HG03460 (cell line): ENCODE measurements around the gene IGF2BP3.

Experiments
- ATAC-seq: cut with Tn5 transposase; IDR thresholded peaks from one replicate; pipeline ENCODE4 v1.9.1; 2021; ENCODE audit not compliant: unreplicated experiment

The IGF2BP3 gene

DNA sequence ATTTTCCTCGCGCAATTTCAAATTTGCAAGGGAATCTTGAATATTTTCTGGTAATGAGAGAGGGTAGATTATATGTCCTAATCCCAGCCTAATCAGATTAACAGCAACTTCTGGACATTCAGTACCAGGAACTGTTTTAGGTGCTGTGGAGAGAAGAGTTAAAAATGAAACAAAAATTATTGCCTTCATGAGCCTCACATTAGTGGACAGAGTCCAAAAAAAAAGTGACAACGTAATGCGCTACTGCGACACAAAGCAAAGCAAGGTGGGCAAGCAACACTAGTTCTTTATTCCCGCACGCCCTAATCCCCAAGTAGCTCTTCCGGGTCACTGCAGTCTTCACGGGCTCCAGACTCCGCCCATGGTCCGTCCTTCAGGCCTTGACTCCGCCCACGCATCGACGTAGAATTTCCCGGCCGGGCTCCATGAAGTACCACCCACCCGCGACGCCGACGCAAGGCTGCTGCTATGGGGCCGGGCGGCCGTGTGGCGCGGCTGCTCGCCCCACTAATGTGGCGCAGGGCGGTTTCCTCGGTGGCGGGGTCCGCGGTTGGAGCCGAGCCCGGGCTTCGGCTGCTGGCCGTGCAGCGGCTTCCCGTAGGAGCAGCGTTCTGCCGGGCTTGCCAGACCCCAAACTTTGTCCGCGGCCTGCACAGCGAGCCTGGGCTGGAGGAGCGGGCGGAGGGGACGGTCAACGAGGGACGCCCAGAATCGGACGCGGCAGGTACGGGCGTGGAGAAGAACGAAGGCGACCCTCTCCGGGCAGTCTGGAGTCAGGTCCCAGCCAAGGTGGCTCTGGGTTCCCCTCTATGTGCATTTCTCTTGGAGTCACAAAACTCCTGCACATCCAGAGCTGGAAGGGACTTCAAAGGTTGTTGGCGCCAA lies 171.2 kb downstream of the IGF2BP3 start, which contains the start of gene MALSU1:
MALSU1 (plus strand) TSS at position 455 of the 885 bp plus-strand sequence; CDS start at position 469, 14 bp downstream.
- peak; percentile 100 for ATAC-seq

DNA sequence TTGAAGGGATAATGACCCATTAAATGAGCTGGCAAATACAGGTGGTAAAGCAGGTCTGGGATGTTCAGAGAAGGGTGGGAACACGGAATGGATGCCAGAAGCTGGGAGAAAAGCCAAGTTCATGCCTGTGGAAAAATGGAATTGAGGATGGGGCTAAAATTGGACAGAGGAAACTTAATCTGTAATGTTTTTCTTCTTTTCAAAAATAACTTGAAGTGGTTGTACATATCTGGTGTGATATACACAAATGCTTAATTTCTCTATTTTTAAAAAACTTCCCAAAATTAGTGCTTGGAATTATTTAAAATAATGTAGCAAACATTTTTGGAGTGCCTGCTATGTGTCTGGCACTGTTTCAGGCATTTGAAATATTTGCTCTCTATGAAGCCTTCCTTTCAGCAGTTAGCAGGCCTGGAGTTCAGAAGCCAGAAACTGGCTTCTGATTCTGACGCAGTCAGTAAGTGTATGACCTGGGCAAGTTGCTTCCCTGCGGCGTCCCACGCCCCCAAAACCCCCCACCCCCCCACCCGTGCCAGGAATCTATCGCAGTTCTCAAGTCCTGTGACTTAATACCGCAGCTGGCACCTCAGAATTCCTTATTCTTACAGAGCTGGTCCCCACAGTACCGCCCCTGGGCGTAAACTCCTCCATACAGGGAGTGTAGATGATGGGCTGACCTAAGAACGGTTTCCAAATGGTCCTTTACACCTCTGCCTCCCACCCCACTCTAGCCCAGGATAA lies 172.0 kb downstream of the IGF2BP3 start:
- ATAC-seq = no peak

DNA sequence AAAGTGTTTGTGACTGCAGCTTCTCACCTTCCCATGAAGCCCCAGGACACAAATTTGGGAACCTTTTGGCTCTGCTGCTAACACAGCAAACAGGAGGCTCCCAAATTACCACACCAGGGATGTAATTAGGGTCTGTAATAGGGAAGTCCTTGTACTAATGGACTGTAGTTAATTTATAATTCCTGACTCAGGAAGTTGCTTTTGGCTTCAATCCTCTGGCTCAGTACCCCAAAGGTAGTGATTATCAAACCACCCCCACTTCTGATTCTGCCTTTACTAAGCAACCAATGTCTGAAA lies 174.9 kb downstream of the IGF2BP3 start:
- ATAC-seq = no peak

DNA sequence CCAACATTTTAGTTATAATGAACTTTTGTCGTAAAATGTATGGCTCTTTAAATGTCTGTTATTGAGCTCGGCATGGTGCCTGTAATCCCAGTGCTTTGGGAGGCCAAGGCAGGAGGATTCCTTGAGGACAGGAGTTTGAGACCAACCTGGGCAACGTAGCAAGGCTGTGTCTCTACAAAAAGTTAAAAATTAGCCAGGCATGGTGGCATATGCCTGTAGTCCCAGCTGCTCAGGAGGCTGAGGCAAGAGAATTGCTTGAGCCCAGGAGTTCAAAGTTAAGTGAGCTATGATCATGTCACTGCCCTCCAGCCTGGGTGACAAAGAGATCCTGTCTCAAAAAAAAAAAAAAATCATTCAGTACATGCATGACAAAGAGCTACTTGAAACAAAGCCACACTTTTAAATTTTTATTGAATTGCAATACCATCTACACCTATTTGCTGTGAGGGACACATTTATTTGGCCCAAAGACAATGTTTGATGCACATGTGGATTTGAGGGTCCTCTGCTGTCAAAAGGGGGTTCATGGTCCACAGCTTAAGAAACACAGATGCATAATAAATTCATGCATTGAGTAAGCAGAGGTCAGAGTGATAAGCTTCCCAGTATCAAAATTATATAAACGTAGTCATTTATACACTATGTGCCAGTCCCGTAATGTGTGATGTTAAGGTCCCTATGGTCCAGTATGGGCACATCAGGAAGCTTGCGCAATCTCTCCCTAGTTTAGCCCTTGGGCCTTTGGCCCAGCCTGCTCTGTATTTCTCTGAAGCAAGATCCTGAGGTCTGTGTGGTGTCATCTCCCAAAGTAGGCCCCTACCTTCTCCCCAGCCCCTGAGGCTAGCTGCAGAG lies 175.5 kb downstream of the IGF2BP3 start:
- ATAC-seq = no peak

DNA sequence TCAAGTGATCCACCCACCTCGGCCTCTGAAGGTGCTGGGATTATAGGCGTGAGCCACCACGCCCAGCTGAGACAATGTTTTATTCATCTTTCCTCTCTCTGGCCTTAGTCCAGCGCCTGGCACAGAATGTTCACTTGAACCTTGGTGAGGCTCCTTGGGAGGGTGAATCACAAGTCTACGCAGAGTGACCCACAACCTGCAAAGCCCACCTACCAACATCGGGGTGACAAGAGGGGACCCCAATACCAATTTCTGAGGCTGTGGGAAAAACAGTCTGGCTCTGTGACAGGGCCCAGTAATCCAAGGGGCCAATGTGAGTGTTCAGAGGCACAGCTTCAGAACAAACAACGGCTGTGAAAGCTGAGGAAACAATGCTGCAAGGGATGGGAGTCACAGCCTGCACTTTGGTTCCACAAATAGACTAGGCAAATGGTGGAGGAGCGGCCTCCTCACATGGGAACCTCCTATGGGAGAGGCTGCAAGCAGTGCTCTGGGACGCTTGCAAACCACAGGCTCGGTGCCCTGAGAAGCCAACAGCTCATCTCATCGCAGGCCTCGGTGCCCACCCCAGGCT lies 176.7 kb downstream of the IGF2BP3 start:
- no peak for ATAC-seq

DNA sequence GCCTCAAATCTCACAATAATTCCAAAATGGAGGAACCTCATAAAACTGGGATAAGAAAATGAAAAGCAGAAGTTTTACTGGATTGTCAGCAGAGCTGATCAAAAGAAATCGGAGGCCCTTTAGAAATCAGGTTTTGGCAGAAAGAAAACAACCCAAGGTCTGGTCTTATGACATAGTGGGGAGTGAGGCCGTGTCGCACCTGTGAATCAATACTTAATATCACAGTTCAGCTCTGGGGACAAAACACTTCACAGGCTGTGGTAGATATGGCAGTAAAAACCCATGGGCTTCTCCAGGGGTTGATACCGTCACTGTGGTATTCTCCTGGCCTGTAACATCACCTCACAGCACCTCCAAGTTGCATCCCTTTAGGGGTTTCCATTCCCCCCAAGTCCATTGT lies 177.7 kb downstream of the IGF2BP3 start:
- no peak for ATAC-seq

DNA sequence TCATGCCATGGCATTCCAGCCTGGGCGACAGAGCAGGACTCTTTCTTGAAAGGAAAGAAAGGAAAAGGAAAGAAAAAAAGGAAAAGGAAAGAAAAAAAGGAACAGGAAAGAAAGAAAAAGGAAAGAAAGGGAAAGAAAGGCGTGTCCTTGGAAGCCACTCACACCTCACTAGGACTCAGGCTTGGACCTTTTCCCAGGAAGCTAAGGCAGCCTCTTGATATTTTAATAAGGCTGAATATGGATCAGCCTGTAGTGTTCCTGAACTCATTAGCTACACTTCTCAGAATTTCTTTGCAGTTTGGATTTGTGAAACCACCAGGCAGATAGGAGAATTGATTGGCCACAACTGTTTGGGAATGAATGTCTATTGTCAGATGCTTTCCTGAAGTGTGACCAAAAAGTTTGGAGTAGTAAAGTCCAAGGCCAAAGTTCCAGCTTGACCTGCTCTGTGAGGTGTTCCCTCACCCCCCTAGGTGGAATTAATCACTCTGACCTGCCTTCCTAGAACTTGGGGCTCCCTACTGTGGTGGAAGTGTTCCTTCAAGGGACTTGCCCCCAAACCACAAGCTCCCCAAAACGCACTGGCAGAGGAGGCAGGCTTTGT lies 178.2 kb downstream of the IGF2BP3 start:
- no peak for ATAC-seq

DNA sequence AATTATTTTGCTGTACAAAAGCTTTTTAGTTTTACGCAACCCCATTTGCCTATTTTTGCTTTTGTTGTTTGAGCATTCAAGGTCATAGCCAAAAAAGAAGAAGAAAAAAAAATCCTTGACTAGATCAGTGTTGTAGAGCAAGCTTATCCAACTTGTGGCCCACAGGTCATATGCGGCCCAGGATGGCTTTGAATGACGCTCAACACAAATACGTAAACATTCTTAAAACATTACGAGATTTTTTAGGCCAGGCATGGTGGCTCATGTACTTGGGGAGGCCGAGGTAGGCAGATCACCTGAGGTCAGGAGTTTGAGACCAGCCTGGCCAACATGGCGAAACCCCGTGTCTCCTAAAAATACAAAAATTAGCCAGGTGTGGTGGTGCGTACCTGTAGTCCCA lies 179.3 kb downstream of the IGF2BP3 start:
- ATAC-seq = no peak

DNA sequence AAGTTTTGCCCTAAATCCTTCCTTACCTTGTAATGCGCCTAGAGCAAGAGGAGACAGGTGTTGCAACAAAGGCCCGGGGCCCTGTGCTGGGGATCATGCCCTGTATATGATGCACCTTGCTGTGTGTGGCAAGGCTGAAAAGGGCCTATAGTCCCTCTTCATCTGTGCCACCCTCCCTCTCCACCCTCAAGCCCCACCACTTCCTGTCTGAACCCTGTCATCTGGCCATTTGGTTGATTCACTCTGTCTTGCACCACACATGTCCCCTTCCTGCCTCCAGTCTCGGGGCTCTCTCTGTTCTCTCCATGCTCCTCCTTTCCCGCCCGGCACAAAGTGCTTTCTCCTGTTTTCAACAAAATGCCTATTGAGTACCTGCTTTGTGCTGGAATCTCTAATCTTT lies 182.7 kb downstream of the IGF2BP3 start:
- ATAC-seq = no peak

DNA sequence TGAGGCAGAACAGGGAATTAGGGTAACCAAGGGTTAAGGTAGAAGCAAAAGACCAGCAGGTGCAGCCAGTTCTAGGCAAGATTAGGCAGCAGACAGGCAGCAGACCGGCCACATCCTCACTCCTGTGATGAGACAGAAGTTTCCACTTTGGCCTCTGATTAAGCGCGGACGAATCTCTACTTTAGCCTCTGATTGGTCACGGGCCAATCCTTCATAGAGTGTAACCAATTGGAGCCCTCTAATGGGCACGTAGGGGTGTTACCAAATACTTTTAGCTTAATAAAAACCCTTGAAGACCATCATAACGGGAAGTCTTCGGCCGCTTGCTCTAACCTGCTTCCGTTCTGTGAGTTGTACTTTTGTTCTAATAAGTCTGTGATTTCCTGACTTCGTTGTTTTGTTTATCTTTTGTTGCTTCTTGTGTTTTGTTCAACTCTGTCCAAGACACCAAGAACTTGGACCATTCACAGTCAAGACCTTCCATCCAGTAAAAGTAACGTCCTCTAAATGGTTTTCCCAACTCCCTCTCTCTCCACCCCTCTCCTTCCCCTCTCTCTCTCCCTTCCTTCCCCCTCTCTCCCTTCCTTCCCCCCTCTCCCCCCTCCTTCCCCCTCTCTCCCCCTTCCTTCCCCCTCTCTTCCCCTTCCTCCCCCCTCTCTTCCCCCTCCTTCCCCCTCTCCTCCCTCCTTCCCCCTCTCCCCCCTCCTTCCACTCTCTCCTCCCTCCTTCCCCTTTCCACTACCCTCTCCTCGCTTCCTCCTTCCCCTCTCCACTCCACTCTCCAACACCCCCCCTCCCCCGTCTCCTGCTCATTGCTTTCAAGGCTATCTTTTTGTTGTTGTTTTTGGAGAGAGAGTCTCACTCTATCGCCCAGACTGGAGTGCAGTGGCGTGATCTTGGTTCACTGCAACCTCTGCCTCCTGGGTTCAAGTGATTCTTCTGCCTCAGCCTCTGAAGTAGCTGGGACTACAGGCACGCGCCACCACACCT lies 184.3 kb downstream of the IGF2BP3 start:
- no peak for ATAC-seq

DNA sequence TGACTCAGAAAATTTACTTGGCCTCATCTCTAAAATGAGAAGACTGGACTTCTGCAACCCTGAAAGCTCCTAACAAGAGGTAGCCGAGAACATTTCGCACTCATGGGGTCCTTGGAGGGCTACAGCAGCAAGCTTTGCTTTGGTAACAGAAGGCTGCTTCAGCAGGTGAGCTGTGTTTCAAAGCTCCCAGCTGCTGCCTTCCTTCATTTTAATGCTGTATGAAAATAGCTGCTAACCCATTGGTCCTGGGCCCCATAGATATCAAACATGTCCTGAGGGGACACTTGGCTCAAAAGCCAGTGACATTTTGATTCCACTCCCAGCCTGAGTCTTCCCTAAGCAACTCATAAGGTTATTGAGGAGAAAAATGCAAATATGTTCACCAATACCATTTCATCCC lies 185.4 kb downstream of the IGF2BP3 start:
- no peak for ATAC-seq

DNA sequence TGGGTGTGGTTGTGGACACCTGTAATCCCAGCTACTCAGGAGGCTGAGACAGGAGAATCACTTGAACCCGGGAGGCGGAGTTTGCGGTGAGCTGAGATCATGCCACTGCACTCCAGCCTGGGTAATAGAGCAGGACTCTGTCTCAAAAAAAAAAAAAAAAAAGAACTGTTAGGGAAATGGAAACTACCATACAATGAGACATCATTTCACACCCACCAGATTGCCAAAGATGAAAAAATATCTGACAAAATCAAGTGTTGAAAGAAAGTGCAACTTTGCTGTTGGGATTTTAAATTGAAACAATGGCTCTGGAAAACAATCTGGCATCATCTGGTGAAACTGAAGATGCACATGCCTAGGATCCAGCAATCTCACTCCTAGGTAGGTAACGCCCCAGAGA lies 187.2 kb downstream of the IGF2BP3 start:
- ATAC-seq = no peak

DNA sequence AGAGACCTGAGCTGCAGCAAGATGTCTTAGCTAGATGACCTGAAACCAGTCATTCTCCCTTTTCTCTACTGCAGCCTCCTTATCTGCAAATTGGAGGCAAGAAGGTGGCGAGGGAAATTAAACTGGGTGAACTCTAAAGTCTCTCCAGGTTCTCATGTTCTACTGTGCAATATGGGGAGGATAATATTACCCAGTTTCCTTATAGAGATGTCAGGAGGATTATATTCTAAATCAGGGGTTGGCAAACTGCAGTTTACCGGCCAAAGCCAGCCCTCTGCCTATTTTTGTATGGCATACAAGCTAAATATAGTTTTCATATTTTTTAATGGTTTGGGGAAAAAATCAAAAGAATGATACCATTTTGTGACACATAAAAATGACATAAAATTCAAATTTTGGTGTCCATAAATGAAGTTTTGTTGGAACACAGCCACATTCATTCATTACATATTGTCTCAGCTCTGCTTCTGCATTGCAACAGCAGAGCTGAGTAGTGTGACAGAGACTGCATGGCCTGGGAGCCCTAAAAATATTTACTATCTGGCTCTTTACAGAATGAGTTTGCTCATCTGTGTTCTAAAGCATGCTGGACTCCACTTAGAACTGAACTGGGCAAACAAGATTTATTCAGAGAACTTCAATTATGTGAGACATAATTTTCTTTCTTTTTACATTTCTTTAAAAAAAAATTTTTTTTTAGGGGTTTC lies 190.3 kb downstream of the IGF2BP3 start:
- ATAC-seq = no peak

DNA sequence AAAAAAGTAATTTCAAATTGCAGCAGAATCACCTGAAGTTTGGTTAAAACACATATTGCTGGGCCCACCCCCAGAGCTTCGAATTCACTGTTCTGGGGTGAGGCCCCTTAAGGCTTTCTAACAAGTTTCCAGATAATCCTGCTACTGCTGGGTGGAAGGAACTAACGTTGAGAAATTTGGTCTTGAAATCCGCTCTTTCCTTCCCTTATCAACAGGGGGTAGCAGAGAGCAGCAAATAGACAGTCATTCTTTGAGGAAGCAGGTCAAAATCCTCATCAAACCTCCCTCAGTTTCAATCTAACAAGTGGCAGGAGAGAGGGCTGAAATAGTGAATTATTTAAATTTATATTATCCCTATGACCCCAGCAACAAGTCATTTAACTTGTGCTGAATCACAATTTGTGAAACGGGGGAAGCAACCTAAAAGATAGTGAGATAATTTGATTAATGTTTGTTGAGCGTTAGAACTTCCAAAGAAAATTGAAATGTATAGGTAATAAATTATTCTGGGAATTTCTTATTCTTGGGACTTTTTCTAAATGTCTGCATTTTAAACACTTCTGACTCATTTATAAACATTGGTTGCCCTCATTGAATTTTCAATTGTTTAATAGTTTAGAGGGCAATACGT lies 192.8 kb downstream of the IGF2BP3 start:
- no peak for ATAC-seq

DNA sequence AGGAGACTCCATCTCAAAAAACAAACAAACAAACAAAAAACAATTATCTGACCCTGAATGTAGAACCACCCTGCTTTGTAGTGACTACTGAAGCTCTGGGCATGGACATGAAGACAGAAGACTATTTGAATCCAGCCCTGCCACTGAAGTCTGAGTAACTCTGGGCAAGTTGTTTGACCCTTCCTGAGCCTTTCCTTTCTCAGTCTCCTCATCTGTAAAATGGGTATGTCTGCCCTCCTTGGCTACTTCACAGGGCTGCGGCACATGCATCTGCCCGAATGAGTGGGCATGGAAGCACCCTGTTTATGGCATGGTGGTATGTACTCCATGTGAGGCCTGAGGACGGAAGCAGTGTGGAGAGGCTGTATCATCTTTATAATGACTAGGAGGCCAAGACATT lies 193.3 kb downstream of the IGF2BP3 start:
- no peak for ATAC-seq

DNA sequence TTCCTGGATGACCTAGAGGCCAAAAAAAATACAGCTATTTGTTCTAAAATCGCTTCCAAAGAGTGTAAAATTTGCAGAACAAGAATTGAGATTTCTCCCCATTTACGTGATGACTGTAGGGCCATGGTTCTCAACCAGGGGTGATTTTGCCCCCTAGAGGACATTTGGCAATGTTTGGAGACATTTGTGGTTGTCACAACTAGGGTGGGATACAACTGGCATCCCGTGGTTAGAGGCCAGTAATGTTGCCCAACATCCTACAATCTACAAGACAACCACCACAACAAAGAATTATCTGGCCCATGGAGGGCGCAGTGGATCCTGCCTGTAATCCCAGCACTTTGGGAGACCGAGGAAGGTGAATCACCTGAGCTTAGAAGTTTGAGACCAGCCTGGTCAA lies 193.9 kb downstream of the IGF2BP3 start:
- ATAC-seq = no peak

DNA sequence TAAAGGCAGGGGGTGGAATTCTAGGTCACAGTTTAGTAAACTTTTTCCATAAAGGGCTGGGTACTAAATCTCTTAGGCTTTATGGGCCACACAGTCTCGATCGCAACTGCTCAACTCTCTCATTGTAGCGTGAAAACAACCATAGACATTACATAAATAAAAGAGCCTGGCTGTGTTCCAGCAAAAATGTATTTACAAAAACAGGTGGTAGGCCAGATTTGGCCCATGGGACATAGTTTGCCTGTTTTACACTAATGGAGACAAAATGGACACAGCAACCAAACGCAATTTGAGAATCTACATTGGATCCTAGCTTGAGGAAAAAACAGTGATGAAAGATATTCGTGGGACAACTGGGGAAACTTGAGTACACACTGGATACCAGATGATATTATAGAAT lies 194.4 kb downstream of the IGF2BP3 start:
- no peak for ATAC-seq

DNA sequence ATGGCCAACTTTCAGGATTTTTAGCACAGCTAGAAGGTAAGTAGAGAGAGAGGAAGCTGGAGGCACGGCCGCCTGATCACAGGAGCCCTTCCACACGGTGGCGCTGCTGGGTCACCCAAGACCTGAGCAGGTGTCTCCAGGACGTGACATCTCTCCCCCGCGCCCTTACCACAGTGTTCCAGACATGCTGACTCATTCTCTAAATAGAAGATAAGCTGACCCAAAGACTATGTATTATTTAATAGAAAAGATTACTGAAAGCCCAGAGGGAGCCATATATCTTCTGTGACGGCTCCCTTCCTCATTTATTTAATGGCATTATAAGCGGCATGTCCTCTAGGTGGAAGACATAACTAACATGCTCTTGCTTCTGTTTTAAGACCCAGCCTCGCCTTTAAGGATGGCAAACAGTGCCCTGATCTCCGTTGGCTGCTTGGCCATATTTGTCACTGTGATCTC lies 197.1 kb downstream of the IGF2BP3 start:
- peak; percentile 98 for ATAC-seq
